GM21423 (cell line): ENCODE data around the gene HLA-DQB1.
A peak's percentile ranks its signal among the peaks of the same experiment; 100 is the strongest.
"Not testable (repeated sequence)": the region's sequence is repeated elsewhere in the genome, so short reads cannot be mapped to it uniquely, and the experiment has no call there.

Source experiments
- ATAC-seq: cut with Tn5 transposase; IDR thresholded peaks from one replicate; pipeline ENCODE4 v1.9.1; 2021; ENCODE audit warnings: mild to moderate bottlenecking, moderate library complexity; ENCODE audit not compliant: unreplicated experiment

Gene HLA-DQB1

DNA sequence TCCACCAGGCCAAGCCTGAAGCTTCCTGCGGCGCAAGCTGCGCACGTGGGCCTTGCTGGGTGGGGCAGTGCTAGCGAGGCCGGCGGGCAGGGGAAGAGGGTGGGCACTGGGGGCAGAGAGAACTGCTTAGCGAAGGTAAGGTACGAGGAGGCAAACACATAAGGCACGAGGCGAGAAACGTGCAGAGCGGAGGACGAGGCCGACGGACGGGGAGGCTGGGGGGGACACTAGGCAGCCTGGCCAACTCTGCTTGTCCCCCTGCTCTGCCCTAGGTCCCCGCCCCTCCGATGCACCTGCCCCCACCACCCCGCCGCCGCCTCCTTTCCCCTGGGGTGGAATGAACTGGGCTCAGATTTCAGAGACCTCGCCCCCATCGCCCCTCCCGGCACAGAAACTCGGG is 2.1 kb downstream of the HLA-DQB1 start:
- ATAC-seq = no peak

GRCh38 chr6:32662836-32663235 is 3.6 kb downstream of the HLA-DQB1 start:
- no peak for ATAC-seq

DNA sequence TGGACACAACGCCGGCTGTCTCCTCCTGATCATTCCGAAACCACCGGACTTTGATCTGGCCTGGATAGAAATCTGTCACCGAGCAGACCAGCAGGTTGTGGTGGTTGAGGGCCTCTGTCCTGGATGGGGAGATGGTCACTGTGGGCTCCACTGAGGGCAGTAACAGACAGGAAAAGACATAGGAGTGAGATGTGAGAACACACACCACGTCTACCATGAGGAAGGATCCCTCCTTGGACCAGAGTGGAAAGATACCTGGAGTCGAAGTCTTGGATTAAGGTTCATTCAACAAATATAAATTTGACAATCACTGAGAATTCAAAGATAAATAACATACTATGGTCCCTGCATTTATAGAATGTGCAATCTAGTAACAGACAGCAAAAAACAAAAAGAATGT is 4.4 kb downstream of the HLA-DQB1 start:
- no peak for ATAC-seq

DNA sequence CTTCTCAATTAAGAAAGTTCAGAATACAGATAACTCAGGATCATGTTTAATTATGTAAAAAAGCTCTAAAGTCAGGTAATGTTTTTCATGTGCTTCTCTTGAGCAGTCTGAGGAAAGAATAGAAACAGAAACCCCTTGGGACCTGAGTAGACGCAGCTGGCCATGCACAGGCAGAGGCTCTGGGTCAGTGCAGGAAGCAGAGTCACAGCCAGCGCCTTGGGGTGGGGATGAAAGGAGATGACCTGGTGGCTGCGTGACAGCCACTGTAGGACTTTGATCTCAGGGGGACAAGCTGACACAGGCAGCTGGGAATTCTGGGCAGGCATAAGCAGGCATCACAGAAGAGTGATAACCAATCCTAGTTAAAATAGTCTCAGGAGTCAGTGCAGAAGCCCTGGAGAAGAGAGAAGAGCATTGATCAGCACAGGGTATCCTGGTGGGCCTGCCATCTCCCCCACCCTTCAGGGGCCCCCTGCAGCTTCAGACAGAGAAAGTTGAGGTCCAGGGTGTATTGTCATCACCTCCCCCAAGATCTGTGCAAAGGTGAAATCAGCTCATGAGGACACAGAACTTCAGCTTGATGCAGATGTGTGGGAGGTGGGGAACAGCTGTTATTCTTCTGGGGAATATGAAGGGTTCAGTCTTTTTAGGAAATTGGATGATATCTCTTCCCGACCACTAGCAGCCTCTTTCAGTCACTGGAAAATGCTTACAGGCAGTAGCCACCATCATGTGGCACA is 6.4 kb downstream of the HLA-DQB1 start:
- ATAC-seq = no peak

- ATAC-seq = no peak
Observed at GRCh38 chr6:32658268-32658897, 8.1 kb downstream of the HLA-DQB1 start.

DNA sequence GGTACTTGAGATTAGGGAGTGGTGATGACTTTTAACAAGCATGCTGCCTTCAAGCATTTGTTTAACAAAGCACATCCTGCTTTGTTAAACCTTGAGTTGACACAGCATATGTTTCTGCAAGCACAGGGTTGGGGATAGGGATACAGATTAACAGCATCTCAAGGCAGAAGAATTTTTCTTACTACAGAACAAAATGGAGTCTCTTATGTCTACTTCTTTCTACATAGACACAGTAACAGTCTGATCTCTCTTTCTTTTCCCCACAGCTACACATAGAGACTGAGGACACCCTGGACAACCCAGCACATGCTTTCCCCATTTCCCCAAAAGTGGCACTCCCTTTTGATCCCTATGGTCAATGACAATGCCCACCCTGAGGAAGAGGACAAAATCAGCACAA is 8.6 kb downstream of the HLA-DQB1 start:
- not testable (repeated sequence) for ATAC-seq

DNA sequence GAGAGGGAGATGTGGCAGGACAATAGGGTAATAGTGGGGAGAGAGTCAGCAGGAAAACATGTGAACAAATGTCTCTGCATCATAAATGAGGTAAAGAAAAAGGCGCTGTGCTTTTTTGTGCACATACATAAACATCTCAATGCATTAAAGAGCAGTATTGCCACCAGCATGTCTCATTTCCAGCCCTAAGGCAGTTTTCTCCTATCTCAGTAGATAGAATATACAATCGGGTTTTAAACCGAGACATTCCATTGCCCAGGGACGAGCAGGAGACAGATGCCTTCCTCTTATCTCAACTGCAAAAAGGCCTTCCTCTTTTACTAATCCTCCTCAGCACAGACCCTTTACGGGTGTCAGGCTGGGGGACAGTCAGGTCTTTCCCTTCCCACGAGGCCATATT is 9.1 kb downstream of the HLA-DQB1 start:
- ATAC-seq = not testable (repeated sequence)

- no peak for ATAC-seq
Observed at GRCh38 chr6:32655203-32655710, 11.2 kb downstream of the HLA-DQB1 start.

DNA sequence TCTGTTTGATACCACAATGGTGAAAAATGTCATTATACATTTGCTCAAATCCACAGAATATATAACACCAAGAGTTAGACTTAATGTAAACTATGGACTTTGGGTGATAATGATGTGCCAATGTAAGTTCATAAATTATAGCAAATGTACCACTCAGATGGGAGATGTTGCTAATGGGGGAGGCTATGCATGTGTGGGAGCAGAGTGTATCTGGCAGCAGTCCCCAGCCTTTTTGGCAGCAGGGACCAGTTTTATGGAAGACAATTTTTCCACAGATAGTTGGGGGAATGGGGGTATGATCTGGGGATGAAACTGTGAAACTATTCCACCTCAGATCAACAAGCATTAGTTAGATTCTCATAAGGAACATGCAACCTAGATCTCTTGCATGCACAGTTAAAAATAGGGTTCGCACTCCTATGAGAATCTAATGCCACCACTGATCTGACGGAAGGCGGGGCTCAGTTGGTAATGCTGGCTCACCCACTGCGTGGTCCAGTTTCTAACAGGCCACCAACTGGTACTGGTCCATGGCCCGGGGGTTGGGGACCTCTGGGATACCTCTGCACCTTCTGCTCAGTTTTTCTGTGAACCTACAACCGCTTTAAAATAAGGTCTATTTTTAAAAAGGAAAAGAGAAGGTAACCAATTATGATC is 21.3 kb downstream of the HLA-DQB1 start:
- no peak for ATAC-seq

DNA sequence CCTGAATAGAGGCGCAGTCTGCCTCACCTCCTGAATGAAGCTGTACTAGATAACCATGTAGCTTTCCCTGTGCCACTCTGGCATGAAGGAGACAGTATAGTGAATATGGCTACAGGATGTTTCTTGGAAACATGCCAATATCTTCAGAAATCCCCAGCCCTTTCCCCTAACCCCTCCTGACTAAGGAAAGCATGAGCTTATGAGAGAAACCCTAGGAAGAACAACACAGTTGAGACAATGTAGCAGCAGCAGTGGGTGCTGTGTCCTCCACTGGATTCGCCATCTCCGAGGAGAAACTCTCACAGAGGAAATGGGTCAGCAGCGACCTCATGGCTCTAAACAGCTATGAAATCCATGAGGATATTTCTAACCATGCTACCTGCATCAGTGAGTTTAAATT is 22.6 kb downstream of the HLA-DQB1 start:
- ATAC-seq = no peak

GRCh38 chr6:32642720-32643106 is 23.7 kb downstream of the HLA-DQB1 start:
- no peak for ATAC-seq

- not testable (repeated sequence) for ATAC-seq
Observed at GRCh38 chr6:32641785-32642719, 24.4 kb downstream of the HLA-DQB1 start.

DNA sequence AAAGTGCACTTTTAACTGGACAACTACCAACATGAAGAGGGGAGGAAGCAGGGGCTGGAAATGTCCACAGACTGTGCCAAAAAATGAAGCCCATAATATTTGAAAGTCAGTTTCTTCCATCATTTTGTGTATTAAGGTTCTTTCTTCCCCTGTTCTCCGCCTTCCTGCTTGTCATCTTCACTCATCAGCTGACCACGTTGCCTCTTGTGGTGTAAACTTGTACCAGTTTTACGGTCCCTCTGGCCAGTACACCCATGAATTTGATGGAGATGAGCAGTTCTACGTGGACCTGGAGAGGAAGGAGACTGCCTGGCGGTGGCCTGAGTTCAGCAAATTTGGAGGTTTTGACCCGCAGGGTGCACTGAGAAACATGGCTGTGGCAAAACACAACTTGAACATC is 25.3 kb downstream of the HLA-DQB1 start:
- no peak for ATAC-seq

GRCh38 chr6:32639440-32640394 is 26.7 kb downstream of the HLA-DQB1 start:
- no peak for ATAC-seq

GRCh38 chr6:32638532-32639219 is 27.8 kb downstream of the HLA-DQB1 start:
- no peak for ATAC-seq

GRCh38 chr6:32637883-32638282 is 28.6 kb downstream of the HLA-DQB1 start:
- no peak for ATAC-seq

DNA sequence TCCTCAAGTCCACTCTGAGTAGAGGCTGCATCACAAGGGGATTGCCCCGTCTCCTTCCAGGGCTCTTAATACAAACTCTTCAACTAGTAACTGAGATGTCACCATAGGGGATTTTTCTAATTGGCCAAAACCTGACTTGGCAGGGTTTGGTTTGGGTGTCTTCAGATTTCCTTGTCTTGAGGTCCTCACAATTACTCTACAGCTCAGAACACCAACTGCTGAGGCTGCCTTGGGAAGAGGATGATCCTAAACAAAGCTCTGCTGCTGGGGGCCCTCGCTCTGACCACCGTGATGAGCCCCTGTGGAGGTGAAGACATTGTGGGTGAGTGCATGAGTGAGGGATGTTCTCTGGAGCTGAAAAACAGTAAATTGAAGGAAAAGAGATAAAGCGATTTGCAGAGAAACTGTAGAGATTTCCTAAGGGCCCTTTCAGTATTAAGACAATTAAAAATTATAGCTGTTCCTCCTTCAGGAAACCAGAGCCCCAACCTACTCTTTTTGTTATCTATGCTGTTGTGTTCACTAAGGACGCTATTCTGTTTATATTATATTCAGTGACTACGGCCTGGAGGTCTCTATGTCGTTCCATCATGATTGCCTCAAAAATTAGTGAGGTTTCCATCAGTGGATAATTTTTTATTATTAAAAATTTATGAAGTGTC is 29.1 kb downstream of the HLA-DQB1 start, which contains the start of gene HLA-DQA1:
HLA-DQA1 (plus strand) TSS at position 188 of the 662 bp plus-strand sequence; CDS start at position 241, 53 bp downstream.
- peak; percentile 79 for ATAC-seq

- no peak for ATAC-seq
Observed at GRCh38 chr6:32635526-32636123, 30.8 kb downstream of the HLA-DQB1 start.
